H1 (cell line): ENCODE measurements around the gene SNTG2. TPM values are rescaled to one million over a fixed set of nuclear protein-coding genes. Genes with fewer than 3 reads are reported as not detected.

Source experiments
- CTCF ChIA-PET: fragments of 300-600 bp; sonication (Branson Sonifier 250); formaldehyde crosslinking; loops from one replicate; lab custom pipeline; 2021; ENCODE audit not compliant: partially characterized antibody; lab: Charles Lee
- POLR2A ChIA-PET: fragments of 300-600 bp; sonication (Branson Sonifier 250); formaldehyde crosslinking; loops from one replicate; lab custom pipeline; 2021; ENCODE audit warnings: inconsistent platforms; ENCODE audit not compliant: partially characterized antibody; lab: Charles Lee
- DNase-seq, 2 experiments: peaks; one replicate each; pipeline versions ENCODE4 v3.0.0 to v3.0.0-alpha.2; 2010 to 2022; ENCODE audit warnings: low spot score in 2 of 2, low read depth in 1 of 2, mixed read lengths in 1 of 2
- FAIRE-seq: peaks from 2 replicates; lab custom pipeline; 2011; peaks lifted over from hg19 to GRCh38; lab: Jason Lieb, UNC
- H2AFZ ChIP-seq: 2 replicates; pipeline ENCODE4 v1.8.1; 2012; ENCODE audit warnings: low read length, inconsistent platforms
- H2AK5ac ChIP-seq: 2 replicates; pipeline ENCODE4 v1.6.1; 2013; ENCODE audit warnings: low read depth, low read length
- H2BK120ac ChIP-seq: replicated peaks from 2 replicates; pipeline ENCODE3; 2013; ENCODE audit warnings: low read depth, low read length, inconsistent platforms
- H2BK12ac ChIP-seq: 2 replicates; pipeline ENCODE4 v1.6.1; 2013; ENCODE audit warnings: low read depth, low read length
- H2BK15ac ChIP-seq: 2 replicates; pipeline ENCODE4 v1.6.1; 2013; ENCODE audit warnings: low read length
- H2BK20ac ChIP-seq: 2 replicates; pipeline ENCODE4 v1.6.1; 2013; ENCODE audit warnings: low read length
- H2BK5ac ChIP-seq: 2 replicates; pipeline ENCODE4 v1.6.1; 2013; ENCODE audit warnings: low read depth, low read length
- H3K14ac ChIP-seq: 2 replicates; pipeline ENCODE4 v1.6.1; 2013; ENCODE audit warnings: inconsistent platforms; ENCODE audit not compliant: insufficient read length
- H3K18ac ChIP-seq: 2 replicates; pipeline ENCODE4 v1.6.1; 2013; ENCODE audit warnings: low read length; ENCODE audit errors: extremely low read depth
- H3K23ac ChIP-seq: 2 replicates; pipeline ENCODE4 v1.6.1; 2013; ENCODE audit warnings: inconsistent platforms; ENCODE audit not compliant: insufficient read length
- H3K23me2 ChIP-seq: 2 replicates; pipeline ENCODE4 v1.6.1; 2013; ENCODE audit warnings: low read depth, low read length
- H3K27ac ChIP-seq: 2 replicates; pipeline ENCODE4 v1.6.1; 2011; ENCODE audit warnings: low read depth, low read length, inconsistent platforms
- H3K27me3 ChIP-seq, 4 experiments: replicated peaks in 1 of 4; 1 replicate in 1 of 4; 2 replicates in 3 of 4; pipeline versions ENCODE4 v1.6.1 to v1.8.1; 2011 to 2013; ENCODE audit warnings: low read length in 3 of 4, mild to moderate bottlenecking in 3 of 4, inconsistent platforms in 2 of 4, mixed read lengths in 2 of 4, moderate library complexity in 1 of 4; ENCODE audit not compliant: control insufficient read depth in 3 of 4, insufficient read depth in 3 of 4; ENCODE audit errors: extremely low read depth in 1 of 4
- H3K36me3 ChIP-seq, 4 experiments: 2 replicates each; pipeline versions ENCODE4 v1.6.1 to v1.8.1; 2011 to 2013; ENCODE audit warnings: mild to moderate bottlenecking in 4 of 4, low read length in 3 of 4, moderate library complexity in 2 of 4, control low read depth in 1 of 4, inconsistent platforms in 1 of 4; ENCODE audit not compliant: insufficient read depth in 4 of 4, control insufficient read depth in 2 of 4
- H3K4ac ChIP-seq: replicated peaks from 2 replicates; pipeline ENCODE3; 2013; ENCODE audit warnings: low read length, low read depth, mixed read lengths, inconsistent platforms; ENCODE audit not compliant: insufficient read length
- H3K4me1 ChIP-seq, 4 experiments: replicated peaks in 1 of 4; 1 replicate in 1 of 4; 2 replicates in 3 of 4; pipeline versions ENCODE4 v1.6.1 to v1.8.1; 2011 to 2013; ENCODE audit warnings: low read length in 3 of 4, inconsistent platforms in 2 of 4, mixed read lengths in 1 of 4; ENCODE audit not compliant: insufficient read depth in 4 of 4, control insufficient read depth in 3 of 4
- H3K4me2 ChIP-seq, 2 experiments: 2 replicates each; pipeline versions ENCODE4 v1.6.1 to v1.8.1; 2011 to 2013; ENCODE audit warnings: low read depth in 2 of 2, low read length in 2 of 2, control low read depth in 1 of 2, inconsistent platforms in 1 of 2, mild to moderate bottlenecking in 1 of 2; ENCODE audit not compliant: insufficient read depth in 1 of 2
- H3K4me3 ChIP-seq, 4 experiments: fragments of 200-600, 300-600 bp in 1 of 4; sonication (generic), shearing (Covaris generic), sonication (Bioruptor Twin) in 1 of 4; 2 replicates each; pipeline versions ENCODE4 v1.5.1 to v1.8.1; 2011 to 2016; ENCODE audit warnings: low read length in 4 of 4, low read depth in 3 of 4, control low read depth in 2 of 4, inconsistent platforms in 2 of 4, mild to moderate bottlenecking in 2 of 4, mixed read lengths in 1 of 4, moderate library complexity in 1 of 4; ENCODE audit not compliant: insufficient read depth in 2 of 4; ENCODE audit errors: extremely low read depth in 1 of 4
- H3K56ac ChIP-seq: replicated peaks from 2 replicates; pipeline ENCODE3; 2013; ENCODE audit warnings: low read depth, mild to moderate bottlenecking, mixed read lengths, low read length, inconsistent platforms; ENCODE audit not compliant: insufficient read length
- H3K79me1 ChIP-seq: 2 replicates; pipeline ENCODE4 v1.6.1; 2013; ENCODE audit warnings: low read depth, low read length, control low read depth
- H3K79me2 ChIP-seq, 2 experiments: 2 replicates each; pipeline versions ENCODE4 v1.6.1 to v1.8.1; 2012 to 2013; ENCODE audit warnings: low read length in 2 of 2, mild to moderate bottlenecking in 2 of 2, inconsistent platforms in 1 of 2; ENCODE audit not compliant: insufficient read depth in 2 of 2, control insufficient read depth in 1 of 2
- H3K9ac ChIP-seq, 4 experiments: replicated peaks in 1 of 4; 1 replicate in 1 of 4; 2 replicates in 3 of 4; pipeline versions ENCODE4 v1.6.1 to v1.8.1; 2011 to 2013; ENCODE audit warnings: low read depth in 3 of 4, low read length in 3 of 4, control low read depth in 2 of 4, mild to moderate bottlenecking in 2 of 4, moderate library complexity in 2 of 4, inconsistent platforms in 1 of 4; ENCODE audit errors: extremely low read depth in 1 of 4
- H3K9me3 ChIP-seq, 2 experiments: 2 replicates each; pipeline versions ENCODE4 v1.6.1 to v1.8.1; 2012 to 2013; ENCODE audit warnings: mild to moderate bottlenecking in 2 of 2, moderate library complexity in 2 of 2, control low read depth in 1 of 2, inconsistent platforms in 1 of 2, low read depth in 1 of 2, low read length in 1 of 2, mixed read lengths in 1 of 2; ENCODE audit not compliant: insufficient read depth in 2 of 2
- H4K20me1 ChIP-seq, 2 experiments: replicated peaks in 1 of 2; 2 replicates each; pipeline versions ENCODE3 to v1.8.1; 2011 to 2013; ENCODE audit warnings: inconsistent platforms in 2 of 2, low read length in 2 of 2, mild to moderate bottlenecking in 1 of 2; ENCODE audit not compliant: insufficient read depth in 2 of 2, control insufficient read depth in 1 of 2
- H4K5ac ChIP-seq: 2 replicates; pipeline ENCODE4 v1.6.1; 2013; ENCODE audit warnings: low read length, low read depth, mixed read lengths, inconsistent platforms; ENCODE audit not compliant: insufficient read length
- H4K8ac ChIP-seq: 2 replicates; pipeline ENCODE4 v1.8.0; 2013; ENCODE audit warnings: mild to moderate bottlenecking, moderate library complexity, low read length, inconsistent platforms; ENCODE audit not compliant: insufficient read depth; ENCODE audit errors: extremely low read depth
- H4K91ac ChIP-seq: replicated peaks from 2 replicates; pipeline ENCODE3; 2013; ENCODE audit warnings: low read length, mixed read lengths, inconsistent platforms; ENCODE audit not compliant: insufficient read length
- SP1 ChIP-seq: IDR thresholded peaks from 2 replicates; pipeline ENCODE4 v1.6.1; 2011; ENCODE audit warnings: low read depth, low read length
- WGBS, 2 experiments: shearing (Covaris generic) in 1 of 2; methylation state at CpG; one replicate each; pipeline versions ENCODE4 v1.1.6 to v1.1.7; 2013 to 2015; ENCODE audit warnings: low lambda C conversion rate in 2 of 2, mixed read lengths in 2 of 2, inconsistent platforms in 1 of 2, low coverage in 1 of 2, missing lambda C conversion rate in 1 of 2; ENCODE audit not compliant: insufficient replicate concordance in 2 of 2, insufficient coverage in 1 of 2, insufficient read length in 1 of 2; ENCODE audit errors: extremely low coverage in 1 of 2, missing lambda C conversion rate in 1 of 2; 5-methylcytosine and 5-hydroxymethylcytosine counted together
- polyA plus RNA-seq, 7 experiments: library from polyadenylated mRNA; depleted of rRNA in 3 of 7; stranded (reverse) in 5 of 7; unstranded in 2 of 7; fragments of >200 nt in 5 of 7; fragments of 200-250 nt in 2 of 7; gene quantifications; 1 replicate in 5 of 7; 2 replicates in 1 of 7; 4 replicates in 1 of 7; pipeline versions ENCODE4 v1.2.1 to v1.2.3, GENCODE V29; 2011 to 2013; ENCODE audit warnings: missing spikeins in 2 of 7, mixed read lengths in 2 of 7
- total RNA-seq: library from RNA; stranded (reverse); fragmentation: NEBNext Ultra II Directional; extraction: Animal tissue kit (Norgen Biotek cat#: 25700); gene quantifications from 2 replicates; pipeline ENCODE4 v1.2.1, GENCODE V29; 2021
- TF ChIP-seq, protein P1 (sequence below): IDR thresholded peaks from 2 replicates; pipeline ENCODE4 v1.6.1; 2012; ENCODE audit warnings: inconsistent platforms

SNTG2 gene
- total and polyA plus RNA-seq, 2 of the 8 experiments (the other 6 are each of a cell fraction or from before 2014, with no cell fraction given): 6.6 to 18.1 TPM

DNA sequence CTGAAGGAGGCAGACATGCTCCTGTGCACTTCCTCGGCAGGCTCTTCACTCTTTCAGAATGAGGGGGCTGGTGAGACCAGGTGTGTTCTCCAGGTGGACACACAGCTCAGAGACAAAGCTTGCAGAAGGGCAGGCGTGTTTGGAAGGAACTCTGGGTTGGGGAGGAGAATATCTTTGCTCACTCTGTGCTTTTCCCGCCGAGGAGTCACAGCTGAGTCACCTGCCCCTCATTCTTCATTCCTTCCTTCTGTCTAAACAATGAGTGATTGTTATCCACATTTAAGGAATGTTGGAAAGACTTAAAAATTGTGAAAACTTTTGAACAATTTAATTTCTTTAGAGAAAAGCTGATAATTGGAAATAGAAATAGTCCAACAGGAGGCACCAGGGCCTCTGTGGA, 336.3 kb downstream of the SNTG2 start:
- Histone ChIP-seq H3K79me2 (no peaks in the 10 kb centered on the region), H3K23me2 (no peaks in the 10 kb centered on the region), H3K56ac (no peak overlapping the region), H4K20me1 (no peaks in the 10 kb centered on the region), H3K9me3 (no peaks in the 10 kb centered on the region), H3K4me1 (no peaks in the 10 kb centered on the region), H3K4me3 (no peak overlapping the region), H3K4ac (no peak overlapping the region), H3K23ac (no peak overlapping the region), H3K9ac (no peak overlapping the region), H3K27ac (no peak overlapping the region), H2BK5ac (no peak overlapping the region), H4K91ac (no peak overlapping the region), H2BK12ac (no peak overlapping the region), H3K14ac (no peak overlapping the region), H2AK5ac (no peak overlapping the region), H2BK20ac (no peak overlapping the region), H3K18ac (no peak overlapping the region), H2BK15ac (no peak overlapping the region), H4K5ac (no peak overlapping the region), H2BK120ac (no peak overlapping the region), H3K36me3 (no peaks in the 10 kb centered on the region), H2AFZ (no peak overlapping the region), H3K79me1 (no peaks in the 10 kb centered on the region), H3K4me2 (no peak overlapping the region)
- WGBS, 2 experiments: 82% methylated on average over 4 of the region's 4 CpGs; no CpG with 5 or more reads in 1 of the 2 experiments
- POLR2A ChIA-PET: interaction anchor here (1.9 kb wide), 1 partner anchor 10 kb away, joined by 4 read pairs; no protein-coding TSS in a partner anchor
- CTCF ChIA-PET: interaction anchor here (0.8 kb wide), 1 partner anchor 263 kb away, joined by 3 read pairs; no protein-coding TSS in a partner anchor
- no peak for DNase-seq
- no peak for FAIRE-seq
- TF ChIP-seq SP1: no peak
- TF ChIP-seq, protein P1, sequence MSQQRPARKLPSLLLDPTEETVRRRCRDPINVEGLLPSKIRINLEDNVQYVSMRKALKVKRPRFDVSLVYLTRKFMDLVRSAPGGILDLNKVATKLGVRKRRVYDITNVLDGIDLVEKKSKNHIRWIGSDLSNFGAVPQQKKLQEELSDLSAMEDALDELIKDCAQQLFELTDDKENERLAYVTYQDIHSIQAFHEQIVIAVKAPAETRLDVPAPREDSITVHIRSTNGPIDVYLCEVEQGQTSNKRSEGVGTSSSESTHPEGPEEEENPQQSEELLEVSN: peak; percentile 33; the same call in 1 of the 2 replicates
- TF ChIP-seq, all 59 proteins: peak for 1
- no peaks in the 10 kb centered on the region; a peak in 1 of 7 replicates for H3K27me3 ChIP-seq
- no peak overlapping the region for H4K8ac ChIP-seq
